ENCODE results near the gene CSF3R. TPM values are rescaled to one million over a fixed set of nuclear protein-coding genes. Genes with fewer than 3 reads are reported as not detected.

The CSF3R gene
- total and polyA plus RNA-seq, 9 of the 15 experiments (the other 6 are each of a cell fraction or from before 2014, with no cell fraction given), result 0.21 to 0.86 (median 0.40) TPM; not detected in 1

GRCh38 chr1:36517011-36517771 is 34.5 kb upstream of the CSF3R start (continued):
- TF ChIP-seq IRF1 (CRISPR knock-in tag; IDR thresholded peaks at IDR 0.05; ENCODE audit: borderline replicate concordance) (no peak), XRCC3 (IDR thresholded peaks at IDR 0.05) (no peak), L3MBTL2 (IDR thresholded peaks at IDR 0.05) (0 out of 2 replicates have a peak, but pooled peaks have one; percentile 30), POLR2A (conservative IDR thresholded peaks at IDR 0.05) (no peak), CCAR2 (IDR thresholded peaks at IDR 0.05; ENCODE audit: low read depth, low read length) (no peak), TAF15 (IDR thresholded peaks at IDR 0.05; ENCODE audit: low read depth, low read length) (no peak), PYGO2 (tag; IDR thresholded peaks at IDR 0.05) (no peak), ZNF444 (CRISPR knock-in tag; IDR thresholded peaks at IDR 0.05) (no peak), PCBP1 (IDR thresholded peaks at IDR 0.05; ENCODE audit: low read depth, low read length, poor library complexity, severe bottlenecking) (no peak), ZNF79 (CRISPR knock-in tag; IDR thresholded peaks at IDR 0.05; ENCODE audit: low read depth) (no peak), MAFF (IDR thresholded peaks at IDR 0.05; ENCODE audit: low read length) (no peak), KDM5B (IDR thresholded peaks at IDR 0.05; ENCODE audit: insufficient replicate concordance, low read depth, low read length) (no peak), NFE2L1 (tag; IDR thresholded peaks at IDR 0.05; ENCODE audit: borderline replicate concordance, low read depth) (no peak)
- TF ChIP-seq, protein P1, sequence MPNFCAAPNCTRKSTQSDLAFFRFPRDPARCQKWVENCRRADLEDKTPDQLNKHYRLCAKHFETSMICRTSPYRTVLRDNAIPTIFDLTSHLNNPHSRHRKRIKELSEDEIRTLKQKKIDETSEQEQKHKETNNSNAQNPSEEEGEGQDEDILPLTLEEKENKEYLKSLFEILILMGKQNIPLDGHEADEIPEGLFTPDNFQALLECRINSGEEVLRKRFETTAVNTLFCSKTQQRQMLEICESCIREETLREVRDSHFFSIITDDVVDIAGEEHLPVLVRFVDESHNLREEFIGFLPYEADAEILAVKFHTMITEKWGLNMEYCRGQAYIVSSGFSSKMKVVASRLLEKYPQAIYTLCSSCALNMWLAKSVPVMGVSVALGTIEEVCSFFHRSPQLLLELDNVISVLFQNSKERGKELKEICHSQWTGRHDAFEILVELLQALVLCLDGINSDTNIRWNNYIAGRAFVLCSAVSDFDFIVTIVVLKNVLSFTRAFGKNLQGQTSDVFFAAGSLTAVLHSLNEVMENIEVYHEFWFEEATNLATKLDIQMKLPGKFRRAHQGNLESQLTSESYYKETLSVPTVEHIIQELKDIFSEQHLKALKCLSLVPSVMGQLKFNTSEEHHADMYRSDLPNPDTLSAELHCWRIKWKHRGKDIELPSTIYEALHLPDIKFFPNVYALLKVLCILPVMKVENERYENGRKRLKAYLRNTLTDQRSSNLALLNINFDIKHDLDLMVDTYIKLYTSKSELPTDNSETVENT (CRISPR knock-in tag; IDR thresholded peaks at IDR 0.05), result no peak
- TF ChIP-seq, protein P2, sequence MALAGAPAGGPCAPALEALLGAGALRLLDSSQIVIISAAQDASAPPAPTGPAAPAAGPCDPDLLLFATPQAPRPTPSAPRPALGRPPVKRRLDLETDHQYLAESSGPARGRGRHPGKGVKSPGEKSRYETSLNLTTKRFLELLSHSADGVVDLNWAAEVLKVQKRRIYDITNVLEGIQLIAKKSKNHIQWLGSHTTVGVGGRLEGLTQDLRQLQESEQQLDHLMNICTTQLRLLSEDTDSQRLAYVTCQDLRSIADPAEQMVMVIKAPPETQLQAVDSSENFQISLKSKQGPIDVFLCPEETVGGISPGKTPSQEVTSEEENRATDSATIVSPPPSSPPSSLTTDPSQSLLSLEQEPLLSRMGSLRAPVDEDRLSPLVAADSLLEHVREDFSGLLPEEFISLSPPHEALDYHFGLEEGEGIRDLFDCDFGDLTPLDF (CRISPR knock-in tag; IDR thresholded peaks at IDR 0.05), result no peak
- TF ChIP-seq, protein P3, sequence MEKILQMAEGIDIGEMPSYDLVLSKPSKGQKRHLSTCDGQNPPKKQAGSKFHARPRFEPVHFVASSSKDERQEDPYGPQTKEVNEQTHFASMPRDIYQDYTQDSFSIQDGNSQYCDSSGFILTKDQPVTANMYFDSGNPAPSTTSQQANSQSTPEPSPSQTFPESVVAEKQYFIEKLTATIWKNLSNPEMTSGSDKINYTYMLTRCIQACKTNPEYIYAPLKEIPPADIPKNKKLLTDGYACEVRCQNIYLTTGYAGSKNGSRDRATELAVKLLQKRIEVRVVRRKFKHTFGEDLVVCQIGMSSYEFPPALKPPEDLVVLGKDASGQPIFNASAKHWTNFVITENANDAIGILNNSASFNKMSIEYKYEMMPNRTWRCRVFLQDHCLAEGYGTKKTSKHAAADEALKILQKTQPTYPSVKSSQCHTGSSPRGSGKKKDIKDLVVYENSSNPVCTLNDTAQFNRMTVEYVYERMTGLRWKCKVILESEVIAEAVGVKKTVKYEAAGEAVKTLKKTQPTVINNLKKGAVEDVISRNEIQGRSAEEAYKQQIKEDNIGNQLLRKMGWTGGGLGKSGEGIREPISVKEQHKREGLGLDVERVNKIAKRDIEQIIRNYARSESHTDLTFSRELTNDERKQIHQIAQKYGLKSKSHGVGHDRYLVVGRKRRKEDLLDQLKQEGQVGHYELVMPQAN (IDR thresholded peaks at IDR 0.05; ENCODE audit: borderline replicate concordance), result no peak
- TF ChIP-seq, protein P4, sequence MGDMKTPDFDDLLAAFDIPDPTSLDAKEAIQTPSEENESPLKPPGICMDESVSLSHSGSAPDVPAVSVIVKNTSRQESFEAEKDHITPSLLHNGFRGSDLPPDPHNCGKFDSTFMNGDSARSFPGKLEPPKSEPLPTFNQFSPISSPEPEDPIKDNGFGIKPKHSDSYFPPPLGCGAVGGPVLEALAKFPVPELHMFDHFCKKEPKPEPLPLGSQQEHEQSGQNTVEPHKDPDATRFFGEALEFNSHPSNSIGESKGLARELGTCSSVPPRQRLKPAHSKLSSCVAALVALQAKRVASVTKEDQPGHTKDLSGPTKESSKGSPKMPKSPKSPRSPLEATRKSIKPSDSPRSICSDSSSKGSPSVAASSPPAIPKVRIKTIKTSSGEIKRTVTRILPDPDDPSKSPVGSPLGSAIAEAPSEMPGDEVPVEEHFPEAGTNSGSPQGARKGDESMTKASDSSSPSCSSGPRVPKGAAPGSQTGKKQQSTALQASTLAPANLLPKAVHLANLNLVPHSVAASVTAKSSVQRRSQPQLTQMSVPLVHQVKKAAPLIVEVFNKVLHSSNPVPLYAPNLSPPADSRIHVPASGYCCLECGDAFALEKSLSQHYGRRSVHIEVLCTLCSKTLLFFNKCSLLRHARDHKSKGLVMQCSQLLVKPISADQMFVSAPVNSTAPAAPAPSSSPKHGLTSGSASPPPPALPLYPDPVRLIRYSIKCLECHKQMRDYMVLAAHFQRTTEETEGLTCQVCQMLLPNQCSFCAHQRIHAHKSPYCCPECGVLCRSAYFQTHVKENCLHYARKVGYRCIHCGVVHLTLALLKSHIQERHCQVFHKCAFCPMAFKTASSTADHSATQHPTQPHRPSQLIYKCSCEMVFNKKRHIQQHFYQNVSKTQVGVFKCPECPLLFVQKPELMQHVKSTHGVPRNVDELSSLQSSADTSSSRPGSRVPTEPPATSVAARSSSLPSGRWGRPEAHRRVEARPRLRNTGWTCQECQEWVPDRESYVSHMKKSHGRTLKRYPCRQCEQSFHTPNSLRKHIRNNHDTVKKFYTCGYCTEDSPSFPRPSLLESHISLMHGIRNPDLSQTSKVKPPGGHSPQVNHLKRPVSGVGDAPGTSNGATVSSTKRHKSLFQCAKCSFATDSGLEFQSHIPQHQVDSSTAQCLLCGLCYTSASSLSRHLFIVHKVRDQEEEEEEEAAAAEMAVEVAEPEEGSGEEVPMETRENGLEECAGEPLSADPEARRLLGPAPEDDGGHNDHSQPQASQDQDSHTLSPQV (IDR thresholded peaks at IDR 0.05), result no peak

All from K562 (cell line).